ENCODE data around the gene MMP11.

MMP11 gene

GRCh38 chr22:23779731-23780130 is 7.1 kb downstream of the MMP11 start:
- FAIRE-seq, result no peak

DNA sequence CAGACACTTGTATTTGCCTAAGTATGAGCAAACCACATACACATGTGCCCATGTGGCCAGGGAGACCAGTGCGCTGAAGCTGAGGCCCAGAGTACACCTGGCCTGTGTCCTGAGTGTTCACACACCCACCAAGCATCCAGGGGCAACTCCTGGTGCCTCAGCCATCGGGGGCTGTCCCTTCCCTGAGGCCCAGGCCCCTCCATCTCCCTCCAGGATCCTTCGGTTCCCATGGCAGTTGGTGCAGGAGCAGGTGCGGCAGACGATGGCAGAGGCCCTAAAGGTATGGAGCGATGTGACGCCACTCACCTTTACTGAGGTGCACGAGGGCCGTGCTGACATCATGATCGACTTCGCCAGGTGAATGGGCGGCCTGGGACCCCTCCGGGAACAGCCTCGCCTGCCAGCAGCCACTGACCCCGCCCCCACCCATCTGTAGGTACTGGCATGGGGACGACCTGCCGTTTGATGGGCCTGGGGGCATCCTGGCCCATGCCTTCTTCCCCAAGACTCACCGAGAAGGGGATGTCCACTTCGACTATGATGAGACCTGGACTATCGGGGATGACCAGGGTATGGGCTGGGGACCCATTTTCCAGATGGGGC is 7.6 kb downstream of the MMP11 start:
- DNase-seq (ENCODE audit: insufficient read length, low spot score) (no peak), FAIRE-seq (no peak)

More at GRCh38 chr22:23779731-23780130, 7.1 kb downstream of the MMP11 start:
- no peak for DNase-seq (ENCODE audit: insufficient read length, low spot score)

DNA sequence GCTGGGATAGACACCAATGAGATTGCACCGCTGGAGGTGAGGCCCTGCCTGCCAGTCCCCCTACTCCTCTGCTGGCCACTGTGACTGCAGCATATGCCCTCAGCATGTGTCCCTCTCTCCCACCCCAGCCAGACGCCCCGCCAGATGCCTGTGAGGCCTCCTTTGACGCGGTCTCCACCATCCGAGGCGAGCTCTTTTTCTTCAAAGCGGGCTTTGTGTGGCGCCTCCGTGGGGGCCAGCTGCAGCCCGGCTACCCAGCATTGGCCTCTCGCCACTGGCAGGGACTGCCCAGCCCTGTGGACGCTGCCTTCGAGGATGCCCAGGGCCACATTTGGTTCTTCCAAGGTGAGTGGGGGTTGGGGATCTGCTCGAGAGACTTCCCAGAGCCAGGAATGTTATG is 8.4 kb downstream of the MMP11 start:
- FAIRE-seq (no peak), DNase-seq (ENCODE audit: insufficient read length, low spot score) (no peak)

- DNase-seq (ENCODE audit: insufficient read length, low spot score) (no peak), FAIRE-seq (no peak)
Observed at GRCh38 chr22:23781511-23782183, 9.0 kb downstream of the MMP11 start.

- no peak for DNase-seq (ENCODE audit: insufficient read length, low spot score)
- no peak for FAIRE-seq
Observed at GRCh38 chr22:23782252-23782651, 9.6 kb downstream of the MMP11 start.

DNA sequence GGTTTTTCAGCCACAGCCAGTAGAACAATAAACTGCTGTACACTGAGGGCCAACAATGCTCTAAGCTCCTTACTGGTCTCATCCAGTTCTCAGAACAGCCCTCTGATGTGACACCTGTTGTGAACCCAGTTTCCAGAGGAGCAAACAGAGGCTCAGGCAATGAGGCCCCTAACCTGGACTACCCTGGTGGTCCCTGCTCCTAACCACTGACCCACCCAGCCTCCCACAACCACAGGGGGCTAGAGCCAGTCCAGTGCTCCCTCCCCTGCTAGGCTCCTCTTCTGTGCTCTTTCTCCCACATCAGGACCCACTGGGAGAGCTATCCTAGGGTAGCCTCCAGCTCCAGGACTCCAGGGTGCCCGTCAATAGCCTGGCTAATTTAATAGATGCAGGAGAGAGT is 10.1 kb downstream of the MMP11 start:
- no peak for FAIRE-seq

GRCh38 chr22:23783265-23784150 is 10.9 kb downstream of the MMP11 start:
- DNase-seq (ENCODE audit: insufficient read length, low spot score) (no peak), FAIRE-seq (no peak)

More for the DNA sequence above, 10.1 kb downstream of the MMP11 start:
- DNase-seq (ENCODE audit: insufficient read length, low spot score), result no peak

DNA sequence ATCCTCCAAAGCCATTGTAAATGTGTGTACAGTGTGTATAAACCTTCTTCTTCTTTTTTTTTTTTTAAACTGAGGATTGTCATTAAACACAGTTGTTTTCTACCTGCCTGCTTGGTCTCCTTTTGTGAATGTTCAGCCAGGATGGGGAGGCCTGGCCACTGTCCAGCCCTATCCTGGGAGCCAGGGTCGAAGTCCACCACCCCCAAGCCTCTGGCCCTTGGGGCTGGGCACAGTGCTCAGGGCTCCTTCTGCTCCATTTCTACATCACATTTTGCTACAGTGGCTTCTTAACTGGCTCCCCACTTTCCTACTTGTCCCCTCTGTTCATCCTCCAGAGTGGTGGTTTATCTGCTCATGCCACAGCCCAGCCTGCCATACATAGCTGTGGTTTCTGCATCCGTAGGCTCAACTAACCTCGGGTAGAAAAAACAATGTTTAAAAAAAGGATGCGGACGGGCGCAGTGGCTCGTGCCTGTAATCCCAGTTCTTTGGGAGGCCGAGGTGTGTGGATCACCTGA is 11.6 kb downstream of the MMP11 start:
- FAIRE-seq, result no peak

DNA sequence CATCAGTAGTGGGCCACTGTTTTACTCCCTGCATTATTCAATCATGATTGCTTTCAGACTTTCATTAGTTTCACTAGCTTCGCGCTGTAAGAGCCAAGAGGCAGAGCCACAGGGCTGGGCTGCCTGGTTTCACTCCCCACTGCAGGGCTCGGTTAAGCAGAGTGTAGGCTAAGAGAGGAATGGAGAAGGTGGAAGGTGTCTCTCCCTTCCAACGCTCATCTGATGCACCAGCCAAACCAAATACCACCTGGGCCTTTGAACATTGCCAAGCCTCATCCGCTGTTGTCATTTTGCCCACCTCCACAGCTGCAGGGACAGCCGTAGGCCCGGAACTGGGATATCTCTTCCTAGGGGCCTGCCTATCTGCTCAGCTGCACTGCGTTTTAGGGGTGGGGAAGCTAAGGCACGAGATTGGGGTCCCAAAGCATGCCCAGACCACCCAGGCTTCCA is 13.6 kb downstream of the MMP11 start:
- FAIRE-seq, result no peak
- DNase-seq (ENCODE audit: insufficient read length, low spot score), result no peak

More for the DNA sequence above, 11.6 kb downstream of the MMP11 start:
- DNase-seq (ENCODE audit: insufficient read length, low spot score), result no peak

DNA sequence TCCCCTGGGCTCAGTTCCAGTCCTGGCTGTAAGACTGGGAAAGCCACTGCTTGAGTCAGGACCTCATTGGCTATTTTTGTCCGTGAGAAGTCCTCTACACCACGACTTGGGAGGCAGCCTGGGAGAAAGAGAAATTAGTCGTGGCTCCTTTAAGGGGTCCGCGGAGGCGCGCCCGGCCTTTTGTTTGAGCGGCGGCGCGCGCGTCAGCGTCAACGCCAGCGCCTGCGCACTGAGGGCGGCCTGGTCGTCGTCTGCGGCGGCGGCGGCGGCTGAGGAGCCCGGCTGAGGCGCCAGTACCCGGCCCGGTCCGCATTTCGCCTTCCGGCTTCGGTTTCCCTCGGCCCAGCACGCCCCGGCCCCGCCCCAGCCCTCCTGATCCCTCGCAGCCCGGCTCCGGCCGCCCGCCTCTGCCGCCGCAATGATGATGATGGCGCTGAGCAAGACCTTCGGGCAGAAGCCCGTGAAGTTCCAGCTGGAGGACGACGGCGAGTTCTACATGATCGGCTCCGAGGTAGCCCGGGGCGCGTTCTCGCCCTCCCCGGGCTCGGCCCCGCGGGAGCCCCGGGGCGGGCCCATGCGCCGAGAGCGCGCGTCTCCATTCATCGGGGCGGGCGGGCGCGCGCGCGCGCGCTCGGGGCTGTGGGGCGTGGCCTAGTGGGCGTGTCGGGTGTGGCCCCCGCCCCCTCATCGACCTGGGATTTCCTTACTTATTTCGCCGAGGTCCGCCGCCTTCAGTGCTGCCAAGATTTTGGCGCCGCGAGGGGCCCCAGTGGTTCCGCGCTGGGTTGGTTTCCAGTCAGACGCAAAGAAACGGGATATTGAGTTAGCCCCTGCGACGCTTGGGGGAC is 14.3 kb downstream of the MMP11 start, which contains the start of gene SMARCB1:
Gene SMARCB1 (plus strand): TSS at position 215 of the 848 bp plus-strand sequence. CDS start 204 bp downstream, at position 419.
- FAIRE-seq (peak; percentile 83), DNase-seq (ENCODE audit: insufficient read length, low spot score) (peak; percentile 88)

- no peak for DNase-seq (ENCODE audit: insufficient read length, low spot score)
- FAIRE-seq, result peak; percentile 89
Observed at GRCh38 chr22:23787600-23787896, 14.9 kb downstream of the MMP11 start.

DNA sequence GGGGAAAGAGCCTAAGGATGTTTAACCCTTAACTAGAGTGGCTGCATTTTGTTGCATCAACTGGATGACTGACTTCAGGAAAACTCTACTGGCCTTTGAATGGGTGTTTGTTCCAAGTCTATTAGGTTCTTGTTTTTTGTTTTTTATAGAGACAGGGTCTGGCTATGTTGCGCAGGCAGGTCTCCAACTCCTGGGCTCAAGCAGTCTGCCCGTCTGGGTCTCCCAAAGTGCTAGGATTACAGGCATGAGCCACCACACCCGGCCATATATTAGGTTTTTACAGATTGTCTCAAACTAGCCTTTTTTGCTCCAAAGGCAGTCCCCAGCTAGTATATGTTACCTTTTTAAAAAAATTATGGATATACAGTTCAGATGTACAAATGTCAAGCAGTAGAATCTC is 15.3 kb downstream of the MMP11 start:
- no peak for FAIRE-seq

GRCh38 chr22:23789121-23789520 is 16.5 kb downstream of the MMP11 start:
- DNase-seq (ENCODE audit: insufficient read length, low spot score) (no peak), FAIRE-seq (no peak)

More for the DNA sequence above, 15.3 kb downstream of the MMP11 start:
- DNase-seq (ENCODE audit: insufficient read length, low spot score), result no peak

DNA sequence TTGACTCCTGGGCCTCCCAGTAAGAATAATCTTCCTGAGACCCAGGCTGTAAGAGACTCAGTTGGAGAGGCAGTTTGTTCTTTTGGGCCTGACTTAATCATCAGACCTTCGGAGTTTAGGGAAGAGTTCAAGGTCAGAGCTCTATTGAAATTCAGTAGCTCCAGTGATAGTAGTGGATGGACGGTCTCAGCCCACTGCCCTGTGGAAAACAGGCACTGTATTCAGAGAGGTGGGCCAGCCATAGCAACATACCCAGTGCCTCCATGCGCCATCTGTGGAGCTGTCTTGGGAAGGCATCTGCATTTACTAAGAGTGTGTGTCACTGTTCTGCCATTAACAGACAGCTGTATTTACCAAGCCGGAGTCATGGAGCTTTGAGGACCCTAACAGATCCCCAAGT is 17.0 kb downstream of the MMP11 start:
- no peak for DNase-seq (ENCODE audit: insufficient read length, low spot score)
- FAIRE-seq, result no peak

DNA sequence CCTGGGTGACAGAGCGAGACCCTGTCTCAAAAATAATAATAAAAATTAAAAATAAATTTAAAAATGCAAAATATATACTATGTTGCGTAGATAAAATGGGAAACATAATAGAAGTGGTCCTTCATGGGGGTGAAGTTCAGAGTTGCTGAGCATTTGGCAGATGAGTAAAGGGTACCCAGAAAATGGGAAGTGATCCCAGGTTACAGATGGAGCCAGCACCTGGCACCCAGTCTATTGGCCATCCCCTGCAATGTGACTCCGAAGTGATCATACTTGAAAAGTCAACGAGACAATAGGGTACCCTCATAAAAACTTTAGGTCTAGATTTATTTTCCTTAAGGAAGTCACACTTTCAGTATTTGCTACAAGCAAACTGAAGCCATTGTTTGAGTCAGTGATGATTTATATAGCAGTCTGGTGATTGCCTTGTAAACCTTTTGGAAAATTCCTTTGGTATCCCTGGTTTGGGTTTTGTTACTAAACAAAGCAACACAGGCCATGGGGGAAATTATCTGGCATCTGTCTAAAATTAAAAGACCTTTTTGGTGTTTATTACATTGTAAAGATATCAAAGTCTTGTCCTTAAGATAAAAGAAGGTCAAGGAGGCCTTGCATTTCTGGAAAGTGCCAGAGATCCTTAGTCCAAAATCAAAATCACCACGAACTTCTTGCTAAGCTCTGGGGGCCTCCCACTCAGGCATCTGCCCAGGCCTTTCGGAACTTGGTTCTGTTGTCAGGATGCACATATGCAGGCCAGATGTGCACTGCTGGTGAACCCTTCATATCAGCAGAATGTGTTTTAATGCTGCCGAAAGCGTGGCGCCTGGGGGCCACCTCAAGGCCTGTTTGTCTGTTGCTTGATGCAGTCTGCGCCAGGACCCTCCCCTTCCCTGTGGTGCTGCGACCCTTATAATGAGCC is 18.4 kb downstream of the MMP11 start:
- no peak for DNase-seq (ENCODE audit: insufficient read length, low spot score)
- FAIRE-seq, result no peak

DNA sequence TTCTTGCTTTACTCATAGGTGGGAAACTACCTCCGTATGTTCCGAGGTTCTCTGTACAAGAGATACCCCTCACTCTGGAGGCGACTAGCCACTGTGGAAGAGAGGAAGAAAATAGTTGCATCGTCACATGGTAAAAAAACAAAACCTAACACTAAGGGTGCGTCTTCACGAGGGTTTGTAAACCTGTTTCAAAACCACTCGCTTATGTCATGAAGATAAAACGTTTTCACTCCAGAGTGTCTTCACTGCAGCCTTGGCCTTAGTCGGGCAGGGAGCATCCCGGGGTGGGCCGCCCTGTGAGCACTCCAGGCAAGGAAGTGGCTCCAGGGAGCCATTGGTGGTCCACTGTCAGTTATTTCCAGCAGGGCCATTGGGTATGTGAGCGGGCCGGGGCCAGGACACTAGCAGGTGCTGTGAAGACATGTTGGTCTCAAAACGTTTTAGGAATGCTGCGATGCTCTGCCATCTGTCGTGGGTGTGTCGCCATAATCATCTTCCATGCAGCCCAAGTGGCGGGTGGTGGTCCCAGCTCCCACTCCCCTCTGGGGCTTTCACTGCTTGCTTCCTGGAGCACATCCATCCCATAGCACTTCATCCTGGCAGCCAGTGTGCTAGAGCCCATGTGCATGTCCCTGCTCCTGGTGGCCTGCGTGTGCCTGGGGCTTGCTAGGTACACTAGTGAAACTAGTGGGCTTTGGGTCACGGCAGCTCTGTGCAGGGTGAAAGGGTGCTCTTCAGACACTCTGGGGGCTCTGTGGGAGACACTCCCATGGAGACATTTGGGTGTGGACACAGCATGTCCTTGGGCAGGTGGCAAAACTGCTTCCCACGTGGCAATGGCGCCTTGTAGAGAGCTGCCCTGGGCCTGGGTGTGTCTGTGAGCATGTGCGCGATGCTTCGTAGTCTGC is 19.3 kb downstream of the MMP11 start:
- FAIRE-seq, result no peak
- no peak for DNase-seq (ENCODE audit: insufficient read length, low spot score)

DNA sequence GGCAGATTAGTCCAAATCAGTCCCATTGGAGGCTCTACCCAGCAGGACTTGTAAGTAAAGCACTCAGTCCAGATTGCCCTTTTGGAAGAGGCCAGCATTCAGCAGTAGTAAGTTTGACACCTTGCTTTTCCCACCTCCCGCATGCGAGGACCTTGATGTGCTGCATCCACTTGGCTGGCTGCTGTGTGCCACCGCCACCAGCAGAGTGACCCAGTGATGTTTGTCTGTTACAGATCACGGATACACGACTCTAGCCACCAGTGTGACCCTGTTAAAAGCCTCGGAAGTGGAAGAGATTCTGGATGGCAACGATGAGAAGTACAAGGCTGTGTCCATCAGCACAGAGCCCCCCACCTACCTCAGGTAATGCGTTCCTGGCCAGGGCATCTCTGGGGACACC is 20.7 kb downstream of the MMP11 start:
- FAIRE-seq (no peak), DNase-seq (ENCODE audit: insufficient read length, low spot score) (no peak)

DNA sequence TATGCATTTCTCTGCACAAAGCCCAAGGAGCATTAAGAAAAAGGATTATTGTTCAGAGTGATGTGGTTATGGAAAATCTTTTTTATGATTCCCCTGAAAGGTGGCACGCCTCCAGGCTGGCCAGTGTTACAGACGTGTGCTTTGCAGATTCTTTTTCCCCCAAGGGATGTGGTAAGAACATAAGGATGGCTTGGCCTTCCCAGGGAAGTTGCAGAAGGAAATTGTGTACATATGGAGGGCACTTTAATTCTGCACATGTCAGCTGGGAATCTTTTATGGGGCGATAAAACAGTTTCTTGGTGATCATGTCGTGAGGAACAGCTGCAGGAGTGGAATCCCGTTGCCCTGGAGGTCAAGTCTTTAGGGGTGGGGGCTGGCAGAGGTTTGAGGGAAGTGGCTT is 23.8 kb downstream of the MMP11 start:
- no peak for FAIRE-seq
- no peak for DNase-seq (ENCODE audit: insufficient read length, low spot score)
